ENCODE results near the gene SNTG2.

The SNTG2 gene

DNA sequence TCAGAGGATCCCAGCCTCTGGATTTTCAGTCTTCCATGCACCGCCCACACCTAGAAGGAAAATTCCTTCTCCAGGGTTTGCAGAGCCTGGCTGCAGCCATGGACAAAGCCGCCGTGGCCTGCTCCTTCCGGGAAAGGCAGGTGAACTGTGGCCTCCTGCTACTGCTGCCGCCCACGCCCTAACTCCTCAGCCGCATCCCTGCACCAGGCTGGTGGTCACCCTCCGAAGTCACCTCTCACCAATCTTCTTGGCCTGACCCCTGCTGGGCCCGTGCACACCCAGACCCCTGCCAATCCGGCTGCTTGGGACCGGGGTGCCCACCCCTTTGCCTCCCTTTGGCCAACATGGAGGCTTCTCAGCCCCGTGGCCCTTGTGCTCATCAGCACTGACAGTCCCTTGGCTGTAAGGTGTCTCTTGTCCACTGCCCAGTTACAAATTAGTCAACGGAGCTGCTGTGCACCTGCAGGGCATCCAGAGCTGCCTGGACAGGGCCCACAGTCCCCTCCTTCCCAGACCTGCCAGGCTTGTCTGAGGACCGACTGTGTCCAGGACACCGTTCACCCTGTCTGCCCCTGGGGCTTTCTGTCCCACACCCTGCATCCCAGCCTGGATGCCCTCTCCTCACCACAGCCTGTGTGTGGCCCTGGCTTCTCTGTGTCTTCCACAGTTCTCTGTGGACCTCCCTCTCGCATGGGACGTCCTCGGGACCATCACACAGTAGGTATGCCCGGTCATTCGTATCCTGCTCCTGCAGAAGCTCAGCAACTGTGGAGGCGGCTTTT, 332.6 kb downstream of the SNTG2 start:
- DNase-seq (ENCODE audit: low read depth): no peak

DNA sequence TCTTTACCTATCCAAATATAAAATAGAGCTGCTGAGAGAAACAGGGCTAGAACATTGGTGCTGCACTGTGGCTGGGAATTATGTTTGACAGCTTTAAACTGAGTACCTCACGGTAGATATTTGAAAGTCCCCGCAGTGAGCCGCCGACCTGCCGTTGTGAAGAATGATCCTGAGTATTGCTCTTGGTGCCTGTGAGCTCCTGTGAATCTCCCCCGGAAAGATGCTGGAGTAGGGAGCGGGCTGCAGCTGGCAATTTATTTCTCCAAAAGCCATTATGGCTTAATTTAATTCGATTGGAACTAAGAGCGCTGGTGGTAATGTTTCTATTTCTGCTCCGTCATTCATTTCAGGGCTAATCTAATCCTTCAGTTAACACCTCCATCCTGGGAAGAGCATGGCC, 333.2 kb downstream of the SNTG2 start:
- DNase-seq (ENCODE audit: low read depth): no peak

DNA sequence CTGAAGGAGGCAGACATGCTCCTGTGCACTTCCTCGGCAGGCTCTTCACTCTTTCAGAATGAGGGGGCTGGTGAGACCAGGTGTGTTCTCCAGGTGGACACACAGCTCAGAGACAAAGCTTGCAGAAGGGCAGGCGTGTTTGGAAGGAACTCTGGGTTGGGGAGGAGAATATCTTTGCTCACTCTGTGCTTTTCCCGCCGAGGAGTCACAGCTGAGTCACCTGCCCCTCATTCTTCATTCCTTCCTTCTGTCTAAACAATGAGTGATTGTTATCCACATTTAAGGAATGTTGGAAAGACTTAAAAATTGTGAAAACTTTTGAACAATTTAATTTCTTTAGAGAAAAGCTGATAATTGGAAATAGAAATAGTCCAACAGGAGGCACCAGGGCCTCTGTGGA, 336.3 kb downstream of the SNTG2 start:
- DNase-seq (ENCODE audit: low read depth): no peak

DNA sequence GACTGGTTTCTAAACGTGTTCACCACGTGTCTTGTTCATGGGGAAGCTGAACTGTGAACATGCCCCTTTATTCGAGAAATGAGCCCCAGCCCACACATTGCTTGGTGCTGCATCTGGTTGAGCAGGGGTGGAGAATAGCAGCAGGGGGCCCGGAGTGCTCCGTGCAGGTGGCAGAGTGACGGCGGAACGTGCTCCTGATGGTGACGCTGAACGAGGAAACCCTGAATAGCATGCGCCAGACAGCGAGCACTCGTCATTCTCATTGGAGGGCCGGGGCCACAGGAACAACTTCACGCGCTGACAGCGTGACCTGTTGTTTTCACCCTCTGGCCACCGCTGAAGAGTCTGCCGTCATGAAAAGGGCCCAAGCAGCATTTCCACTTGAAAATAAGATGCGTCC, 336.8 kb downstream of the SNTG2 start:
- no peak for DNase-seq (ENCODE audit: low read depth)

DNA sequence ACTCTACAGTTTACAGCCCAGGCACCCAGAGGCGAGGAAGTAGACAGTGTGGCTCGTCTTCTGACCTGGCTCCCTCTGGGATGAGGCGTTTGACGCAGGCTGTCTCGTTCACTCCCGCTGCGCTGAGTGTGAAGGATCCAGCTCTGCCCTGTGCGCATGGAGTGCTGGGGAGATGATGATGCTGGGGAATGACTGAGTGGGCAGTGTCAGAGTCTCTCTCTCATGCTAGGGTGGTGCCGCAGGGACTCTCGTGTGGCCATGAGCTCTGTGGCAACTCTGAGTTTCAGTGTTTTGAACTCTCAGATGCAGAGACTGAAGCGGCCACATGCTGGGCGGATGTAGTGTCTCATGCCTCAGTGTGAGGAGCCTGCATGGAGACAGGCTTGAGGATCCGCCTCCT, 344.3 kb downstream of the SNTG2 start:
- no peak for DNase-seq (ENCODE audit: low read depth)

DNA sequence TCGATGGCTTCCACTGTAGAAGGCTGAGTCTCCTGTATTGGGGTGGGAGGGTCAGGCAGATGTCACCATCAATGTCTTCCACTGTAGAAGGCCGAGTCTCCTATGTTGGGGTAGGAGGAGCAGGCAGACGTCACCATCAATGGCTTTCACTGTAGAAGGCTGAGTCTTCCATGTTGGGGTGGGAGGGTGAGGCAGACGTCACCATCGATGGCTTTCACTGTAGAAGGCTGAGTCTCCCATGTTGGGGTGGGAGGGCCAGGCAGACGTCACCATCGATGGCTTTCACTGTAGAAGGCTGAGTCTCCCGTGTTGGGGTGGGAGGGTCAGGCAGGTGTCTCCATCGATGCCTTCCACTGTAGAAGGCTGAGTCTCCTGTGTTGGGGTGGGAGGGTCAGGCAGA, 345.1 kb downstream of the SNTG2 start:
- no peak for DNase-seq (ENCODE audit: low read depth)

DNA sequence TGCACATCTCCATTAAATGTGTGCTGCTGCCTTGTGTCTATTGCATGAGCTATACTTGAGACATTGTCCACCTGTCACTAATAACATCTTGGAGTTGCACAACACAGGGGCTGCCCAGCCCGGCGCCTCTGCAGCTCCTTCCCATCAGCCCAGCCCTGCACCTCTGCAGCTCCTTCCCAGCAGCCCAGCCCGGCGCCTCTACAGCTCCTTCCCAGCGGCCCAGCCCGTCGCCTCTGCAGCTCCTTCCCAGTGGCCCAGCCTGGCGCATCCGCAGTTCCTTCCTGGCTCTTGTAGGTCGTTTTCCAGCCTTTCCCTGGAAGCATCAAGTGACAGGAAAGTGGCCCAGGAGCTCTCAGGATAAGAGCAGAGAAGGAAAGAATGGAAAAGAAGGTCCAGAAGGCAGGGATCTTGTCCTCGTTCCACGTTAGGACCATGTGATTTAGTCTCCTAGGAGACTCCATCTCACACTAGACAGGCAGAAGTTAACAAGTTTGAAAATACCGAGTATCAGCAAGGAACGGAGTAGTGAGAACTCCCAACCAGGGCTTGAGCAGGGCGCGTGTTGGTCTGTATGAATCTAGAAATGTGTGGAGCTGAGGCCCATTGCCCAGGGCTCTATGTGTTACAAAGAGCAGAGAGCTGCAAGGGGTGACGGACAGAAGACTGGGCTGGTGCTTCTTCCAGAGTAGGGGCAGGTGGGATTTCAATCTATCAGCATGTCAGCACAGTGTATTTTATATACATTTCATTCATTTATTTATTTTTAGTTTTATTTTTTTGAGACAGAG, 346.9 kb downstream of the SNTG2 start:
- no peak for DNase-seq (ENCODE audit: low read depth)

DNA sequence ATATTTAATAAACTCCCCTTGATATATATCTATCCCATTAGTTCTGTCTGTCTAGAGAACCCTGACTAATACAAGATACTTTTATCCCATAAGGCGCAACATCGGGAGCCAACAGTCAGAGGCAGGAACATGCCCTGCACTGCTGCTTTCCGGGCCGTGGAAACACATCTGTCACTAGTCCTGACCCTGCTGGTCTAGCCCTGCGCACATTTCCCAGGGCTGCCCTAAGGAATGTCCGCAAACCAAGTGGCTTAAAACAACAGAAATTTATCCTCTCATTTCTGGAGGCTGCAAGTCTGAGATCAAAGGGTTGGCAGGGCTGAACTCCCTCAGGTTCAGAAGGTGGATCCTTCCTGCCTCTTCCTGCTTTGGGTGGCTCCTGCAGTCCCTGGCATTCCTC, 348.4 kb downstream of the SNTG2 start:
- DNase-seq (ENCODE audit: low read depth): no peak

DNA sequence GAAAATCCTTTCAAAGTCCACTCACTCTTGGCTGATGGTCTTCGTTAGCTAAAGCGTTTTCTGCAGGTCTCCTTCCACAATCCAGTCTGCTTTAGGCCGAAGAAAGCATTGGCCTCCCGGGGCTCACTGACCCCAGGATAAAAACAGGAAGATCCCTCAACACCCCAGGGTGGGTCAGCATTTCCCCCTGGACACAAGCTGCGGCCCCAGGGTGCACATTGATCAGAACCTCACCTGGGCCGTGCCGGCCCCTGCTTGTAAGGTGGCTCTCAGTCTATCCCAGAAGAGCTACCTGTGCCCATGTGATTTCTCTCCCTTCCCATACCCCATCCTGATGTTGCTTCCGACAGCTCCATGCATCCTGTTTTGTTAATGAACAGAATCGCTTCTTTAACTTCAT, 349.6 kb downstream of the SNTG2 start:
- DNase-seq (ENCODE audit: low read depth): no peak

DNA sequence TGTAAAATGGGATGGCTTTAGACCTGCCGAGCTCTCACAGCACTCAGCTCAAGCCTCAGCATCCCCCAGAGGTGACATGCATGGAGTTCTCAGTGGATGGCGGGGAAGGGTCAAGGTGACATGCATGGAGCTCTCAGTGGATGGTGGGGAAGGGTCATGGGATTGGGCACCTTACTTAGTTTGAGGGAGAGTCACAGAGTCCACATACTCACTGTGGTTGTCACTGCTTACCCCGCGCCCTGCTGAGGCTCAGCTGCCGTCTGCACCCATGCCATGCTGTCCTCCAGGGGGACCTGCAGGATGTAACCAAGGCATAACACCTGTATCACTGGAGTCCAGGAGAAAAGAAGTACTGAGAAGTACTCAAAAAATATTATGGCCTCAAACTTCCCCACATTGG, 350.4 kb downstream of the SNTG2 start:
- no peak for DNase-seq (ENCODE audit: low read depth)

DNA sequence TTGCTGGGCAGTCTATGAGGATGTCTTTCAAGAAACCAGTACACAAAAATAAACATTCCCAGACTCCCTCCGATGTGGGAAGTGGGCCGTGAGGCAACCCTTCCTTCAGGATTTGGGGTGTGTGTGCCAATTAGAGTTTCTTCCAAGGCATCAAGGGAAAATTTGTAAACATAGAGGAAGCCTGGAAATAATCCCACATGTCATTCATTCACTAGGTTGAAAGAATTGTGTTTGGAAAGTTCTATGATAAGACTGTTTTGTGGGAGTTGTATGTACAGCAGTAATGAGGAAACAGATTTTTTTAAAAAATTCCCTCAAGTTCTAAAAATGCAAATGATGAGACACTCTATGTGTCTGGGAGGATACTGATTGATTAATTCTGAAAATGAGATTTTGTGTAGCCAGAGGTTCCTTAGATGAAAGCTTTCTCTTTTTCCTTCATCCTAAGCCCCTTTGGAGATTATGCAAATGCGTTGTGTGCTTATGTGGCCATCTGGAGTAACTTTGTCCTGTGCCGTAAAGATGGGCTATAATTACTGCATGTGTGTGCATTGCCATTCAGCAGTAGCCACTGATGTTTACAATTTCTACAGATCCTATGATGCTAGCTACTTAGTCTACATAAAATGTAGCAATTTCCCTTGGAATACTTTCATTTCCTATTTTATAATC, 354.8 kb downstream of the SNTG2 start:
- DNase-seq (ENCODE audit: low read depth): no peak

DNA sequence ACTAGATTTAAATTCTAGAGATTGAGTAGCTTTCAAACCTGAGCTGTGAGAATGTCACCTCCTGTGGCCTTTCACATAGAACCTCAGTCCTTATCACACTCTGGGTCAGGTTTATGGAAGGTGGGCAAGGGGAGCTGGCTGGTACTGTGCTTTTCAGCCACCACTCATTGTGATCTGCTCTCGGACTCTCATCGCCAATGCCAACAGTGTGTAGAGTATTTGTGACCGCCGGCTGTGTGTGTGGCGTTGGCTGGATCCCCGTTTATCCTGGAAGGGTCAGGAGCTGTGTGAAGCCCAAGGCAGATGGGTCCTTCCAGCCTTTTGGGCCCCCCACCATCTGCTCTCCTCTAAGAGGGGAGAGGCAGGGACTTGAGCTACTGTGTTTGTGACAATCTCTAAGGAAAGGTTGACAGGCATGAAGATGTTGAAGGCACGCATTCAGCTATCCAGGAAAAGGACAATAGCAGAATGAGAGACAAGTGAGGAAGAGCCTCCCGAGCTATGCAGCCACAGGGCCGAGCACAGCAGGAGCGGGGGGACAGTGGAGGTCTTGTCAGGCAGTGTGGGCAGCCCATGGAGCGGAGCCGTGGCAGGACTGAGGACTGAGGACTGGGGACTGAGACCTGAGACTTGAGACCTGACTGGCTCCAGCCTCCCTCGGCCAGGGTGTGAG, 355.5 kb downstream of the SNTG2 start:
- no peak for DNase-seq (ENCODE audit: low read depth)

DNA sequence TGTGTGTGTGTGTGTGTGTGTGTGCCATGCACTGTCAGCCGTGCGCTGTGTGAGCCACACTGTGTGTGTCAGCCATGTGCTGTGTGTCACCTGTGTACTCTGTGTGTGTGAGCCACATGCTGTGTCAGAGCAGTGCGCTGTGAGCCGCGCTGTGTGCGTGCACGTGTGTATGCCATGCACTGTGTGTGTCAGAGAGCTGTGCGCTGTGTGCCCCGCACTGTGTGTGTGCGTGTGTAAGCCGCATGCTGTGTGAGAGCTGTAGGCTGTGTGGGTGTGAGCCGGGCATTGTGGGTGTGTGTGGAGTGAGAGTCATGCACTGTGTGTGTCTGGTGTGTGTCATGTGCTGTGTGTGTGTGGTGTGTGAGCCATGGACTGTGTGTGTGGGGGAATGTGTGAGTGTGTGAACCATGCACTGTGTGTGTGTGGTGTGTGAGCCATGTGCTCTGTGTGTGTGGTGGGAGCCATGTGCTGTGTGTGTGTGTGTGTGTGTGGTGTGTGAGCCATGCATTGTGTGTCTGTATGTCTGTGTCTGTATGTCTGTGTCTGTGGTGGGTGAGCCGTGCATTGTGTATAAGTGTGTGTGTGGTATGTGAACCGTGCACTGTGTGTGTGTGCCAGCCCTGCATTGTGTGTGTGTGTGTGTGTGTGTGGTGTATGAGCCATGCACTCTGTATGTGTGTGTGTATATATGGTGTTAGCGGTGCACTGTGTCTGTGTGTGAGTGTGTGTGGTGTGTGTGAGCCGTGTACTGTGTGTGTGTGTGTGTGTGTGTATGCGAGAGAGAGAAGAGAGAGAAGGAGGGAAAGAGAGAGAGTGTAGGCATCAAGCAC, 356.3 kb downstream of the SNTG2 start:
- DNase-seq (ENCODE audit: low read depth): no peak

DNA sequence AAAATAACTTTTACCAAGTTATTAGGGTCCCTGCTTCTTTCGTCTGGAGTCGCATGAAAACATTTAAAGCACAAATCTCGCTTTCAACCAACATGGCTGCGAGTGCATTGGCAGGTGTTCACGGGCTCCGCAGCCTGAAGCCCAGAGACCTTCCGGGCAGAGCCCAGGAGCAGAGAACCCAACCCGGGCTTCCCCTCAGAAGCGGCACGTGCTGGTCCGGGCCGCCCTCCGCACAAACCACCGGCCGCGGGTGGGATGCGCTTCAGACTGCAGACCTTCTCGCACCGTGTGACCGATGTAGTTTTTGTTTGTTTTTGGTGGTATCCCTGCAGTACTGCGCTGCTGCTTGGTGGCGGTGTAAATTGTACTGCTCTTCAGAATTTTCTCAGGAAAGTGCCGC, 357.0 kb downstream of the SNTG2 start:
- no peak for DNase-seq (ENCODE audit: low read depth)

DNA sequence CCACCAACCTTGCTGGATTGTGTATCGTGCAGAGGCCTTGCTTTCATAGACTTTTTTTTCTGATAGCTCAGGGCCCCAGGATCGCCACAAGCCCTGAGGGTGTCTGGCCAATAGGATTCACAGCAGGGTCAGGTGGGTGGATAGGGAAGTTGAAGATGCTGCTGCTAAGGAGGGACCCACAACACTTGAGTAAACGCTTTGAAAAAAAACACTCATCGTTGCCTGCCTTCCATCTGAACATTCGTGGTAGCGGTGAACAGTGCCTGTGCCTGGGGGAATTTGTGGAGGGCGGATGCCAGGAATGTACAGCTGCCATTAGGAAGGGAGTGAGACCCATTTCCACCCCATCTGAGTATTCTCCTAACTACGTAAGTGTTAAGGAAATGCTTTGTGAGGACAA, 358.0 kb downstream of the SNTG2 start:
- no peak for DNase-seq (ENCODE audit: low read depth)

DNA sequence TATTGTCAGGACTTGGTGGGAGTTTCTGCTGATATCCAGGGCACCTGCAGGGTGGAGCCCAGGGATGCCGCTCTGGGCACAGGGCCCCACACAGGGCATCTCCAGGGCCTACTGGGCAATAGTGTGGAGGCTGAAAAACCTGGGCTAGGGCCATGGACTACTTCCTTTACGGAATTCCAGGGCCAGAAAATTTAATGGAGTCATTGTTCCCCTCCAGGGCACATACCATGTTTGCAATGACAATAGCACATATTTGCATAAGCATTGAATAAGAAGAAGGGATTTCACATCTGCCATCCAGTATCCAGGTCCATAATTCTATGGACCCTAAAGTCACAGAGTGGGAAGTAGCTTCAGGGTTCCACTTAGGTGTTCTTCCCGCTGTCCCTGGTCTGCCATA, 358.9 kb downstream of the SNTG2 start:
- DNase-seq (ENCODE audit: low read depth): no peak

DNA sequence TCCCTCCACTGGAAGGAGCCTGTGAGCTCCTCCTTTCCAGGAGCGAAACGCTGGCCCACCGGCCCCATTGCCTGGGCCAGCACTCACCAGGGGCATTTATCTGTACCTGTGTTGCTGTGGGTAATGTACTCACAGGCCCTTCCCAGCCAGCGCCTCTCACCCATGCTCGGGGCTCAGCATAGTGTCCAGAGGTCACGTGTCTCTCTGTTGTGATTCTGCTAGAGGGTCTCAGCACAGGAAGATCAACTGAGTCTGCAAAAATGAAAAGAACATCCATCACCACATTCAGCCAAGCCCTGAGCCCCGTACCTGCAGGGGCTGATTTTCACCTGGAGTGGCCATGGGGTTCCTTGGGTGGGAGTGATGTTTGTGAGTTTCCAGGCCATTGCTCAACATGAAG, 359.6 kb downstream of the SNTG2 start:
- DNase-seq (ENCODE audit: low read depth): no peak

DNA sequence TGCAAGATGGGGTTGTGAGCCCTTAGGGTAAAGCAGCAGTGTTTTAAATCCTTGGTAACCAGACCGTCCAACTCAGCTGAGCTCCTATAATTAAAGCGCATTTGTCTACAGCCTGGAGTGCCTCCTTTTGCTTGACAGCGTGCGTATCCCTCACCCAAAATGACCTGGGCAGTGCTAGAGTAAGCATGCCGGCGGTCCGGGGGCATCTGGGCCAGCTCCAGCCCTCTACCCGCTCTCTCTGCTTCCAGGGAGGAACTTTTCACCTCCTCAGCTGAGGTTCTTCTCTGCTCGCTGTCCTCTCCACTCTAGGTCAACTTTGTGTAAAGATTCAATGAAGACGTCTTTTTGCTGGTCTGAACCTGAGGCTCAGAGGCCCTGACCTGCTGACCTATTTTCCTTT, 360.2 kb downstream of the SNTG2 start:
- no peak for DNase-seq (ENCODE audit: low read depth)

DNA sequence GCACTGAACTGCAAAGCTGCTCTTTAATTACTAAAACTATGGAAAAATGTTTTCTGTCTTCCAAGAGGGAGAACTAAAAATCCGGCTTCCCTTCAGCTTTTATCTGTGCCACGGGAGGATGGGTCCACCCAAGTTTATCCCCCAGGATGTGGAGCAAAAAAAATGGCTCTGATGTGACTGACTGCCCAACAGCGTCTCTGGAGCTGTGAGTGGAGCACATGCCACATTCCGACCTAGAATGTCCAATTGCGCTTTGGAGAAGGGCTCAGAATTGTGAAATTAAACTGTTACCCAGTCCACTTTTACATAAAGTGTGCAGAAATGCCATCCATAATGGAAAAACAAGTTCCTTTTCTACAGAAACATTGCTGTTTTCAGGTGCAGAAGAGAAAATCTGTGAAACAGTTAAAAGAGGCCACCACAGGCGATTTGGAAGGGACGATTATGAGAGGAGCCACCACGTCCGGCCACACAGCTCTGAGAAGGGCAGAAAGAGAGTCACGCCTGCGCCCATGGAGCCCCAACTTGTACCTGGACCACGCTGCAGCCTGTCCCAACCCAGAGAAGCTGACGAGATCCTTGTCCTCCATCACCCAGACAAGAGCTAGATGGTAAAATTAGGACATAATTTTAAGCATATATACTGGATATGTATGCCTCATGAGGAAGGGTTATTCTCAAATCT, 362.7 kb downstream of the SNTG2 start:
- no peak for DNase-seq (ENCODE audit: low read depth)

DNA sequence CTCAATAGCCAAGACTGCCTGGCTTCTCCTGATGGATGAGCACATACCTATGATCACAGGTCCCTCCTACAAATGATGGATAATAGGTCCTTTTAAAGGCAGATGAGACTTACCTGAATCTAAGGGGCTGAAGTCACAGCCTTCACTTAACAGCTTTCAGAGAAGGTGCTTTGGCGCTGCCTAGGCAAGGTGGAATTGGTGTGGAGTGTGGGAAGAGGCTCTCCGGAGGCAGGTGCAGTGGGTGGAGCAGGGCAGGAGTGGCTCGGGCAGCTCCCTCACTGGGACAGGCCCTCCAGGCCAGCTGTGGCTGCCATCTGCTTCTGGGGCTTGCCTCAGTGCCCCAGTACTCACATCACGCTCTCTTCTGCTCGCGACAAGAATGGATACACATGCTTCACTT, 363.6 kb downstream of the SNTG2 start:
- DNase-seq (ENCODE audit: low read depth): no peak

DNA sequence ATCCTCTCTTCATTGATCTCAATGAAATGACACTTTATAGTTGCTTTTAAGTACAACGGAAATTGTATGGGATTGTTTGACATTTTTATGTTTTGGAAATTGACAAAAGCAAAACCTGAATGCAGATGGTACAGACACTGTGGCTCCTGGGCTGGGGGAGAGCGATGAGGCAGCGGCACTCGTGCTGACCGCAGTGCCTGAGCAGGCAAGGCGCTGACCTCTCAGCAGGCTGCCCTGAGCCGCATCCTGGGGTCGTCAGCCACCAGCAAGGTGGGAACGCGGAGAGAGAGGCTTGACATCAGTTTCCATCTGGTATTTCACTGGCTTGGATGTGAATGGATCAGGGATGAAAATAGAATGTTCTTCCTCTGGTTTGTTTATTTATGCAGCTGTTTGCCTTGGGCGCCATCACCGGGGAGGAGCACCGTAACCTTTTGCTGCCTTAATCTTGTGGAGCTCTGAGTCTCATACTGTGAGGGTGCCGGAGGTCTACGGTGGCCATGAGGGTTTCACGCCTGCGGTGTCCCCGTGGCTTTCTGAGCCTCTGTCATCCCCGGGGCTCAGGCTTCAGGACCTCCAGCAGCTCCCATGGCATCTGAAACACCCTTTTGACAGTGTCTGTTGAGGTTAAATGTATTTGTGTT, 367.8 kb downstream of the SNTG2 start:
- DNase-seq (ENCODE audit: low read depth): no peak

All from activated T-cell treated with anti-CD3 and anti-CD28 coated beads for 24 hours (primary cell).